ENCODE data around the gene RTL3.

GRCh38 chrX:78643874-78644273, 15.3 kb downstream of the RTL3 start:
- TF ChIP-seq EZH2 (IDR thresholded peaks at IDR 0.05; ENCODE audit: low read length): no peak
- TF ChIP-seq, protein P1, sequence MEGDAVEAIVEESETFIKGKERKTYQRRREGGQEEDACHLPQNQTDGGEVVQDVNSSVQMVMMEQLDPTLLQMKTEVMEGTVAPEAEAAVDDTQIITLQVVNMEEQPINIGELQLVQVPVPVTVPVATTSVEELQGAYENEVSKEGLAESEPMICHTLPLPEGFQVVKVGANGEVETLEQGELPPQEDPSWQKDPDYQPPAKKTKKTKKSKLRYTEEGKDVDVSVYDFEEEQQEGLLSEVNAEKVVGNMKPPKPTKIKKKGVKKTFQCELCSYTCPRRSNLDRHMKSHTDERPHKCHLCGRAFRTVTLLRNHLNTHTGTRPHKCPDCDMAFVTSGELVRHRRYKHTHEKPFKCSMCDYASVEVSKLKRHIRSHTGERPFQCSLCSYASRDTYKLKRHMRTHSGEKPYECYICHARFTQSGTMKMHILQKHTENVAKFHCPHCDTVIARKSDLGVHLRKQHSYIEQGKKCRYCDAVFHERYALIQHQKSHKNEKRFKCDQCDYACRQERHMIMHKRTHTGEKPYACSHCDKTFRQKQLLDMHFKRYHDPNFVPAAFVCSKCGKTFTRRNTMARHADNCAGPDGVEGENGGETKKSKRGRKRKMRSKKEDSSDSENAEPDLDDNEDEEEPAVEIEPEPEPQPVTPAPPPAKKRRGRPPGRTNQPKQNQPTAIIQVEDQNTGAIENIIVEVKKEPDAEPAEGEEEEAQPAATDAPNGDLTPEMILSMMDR (optimal IDR thresholded peaks at IDR 0.05 in 1 of 3, IDR thresholded peaks at IDR 0.05 in 1 of 3, conservative IDR thresholded peaks at IDR 0.05 in 1 of 3; ENCODE audit: extremely low read depth in 1 of 3, insufficient read depth in 2 of 3, low read length in 3 of 3): no peak
